NCI-H460 (cell line): Measurements from ENCODE around the gene SFXN5. TPM values are rescaled to one million over a fixed set of nuclear protein-coding genes. Genes with fewer than 3 reads are reported as not detected.

Experiments
- DNase-seq: peaks from one replicate; pipeline ENCODE4 v3.0.0-alpha.2; 2016; ENCODE audit warnings: low read depth; ENCODE audit errors: extremely low read depth
- total RNA-seq: library from RNA; depleted of rRNA; stranded (reverse); fragments of >200 nt; shearing (Covaris generic); gene quantifications from 2 replicates; pipeline ENCODE4 v1.2.3, GENCODE V29; 2014

The SFXN5 gene
- total RNA-seq, 1 experiment from 2014 or later = 13.4 TPM

DNA sequence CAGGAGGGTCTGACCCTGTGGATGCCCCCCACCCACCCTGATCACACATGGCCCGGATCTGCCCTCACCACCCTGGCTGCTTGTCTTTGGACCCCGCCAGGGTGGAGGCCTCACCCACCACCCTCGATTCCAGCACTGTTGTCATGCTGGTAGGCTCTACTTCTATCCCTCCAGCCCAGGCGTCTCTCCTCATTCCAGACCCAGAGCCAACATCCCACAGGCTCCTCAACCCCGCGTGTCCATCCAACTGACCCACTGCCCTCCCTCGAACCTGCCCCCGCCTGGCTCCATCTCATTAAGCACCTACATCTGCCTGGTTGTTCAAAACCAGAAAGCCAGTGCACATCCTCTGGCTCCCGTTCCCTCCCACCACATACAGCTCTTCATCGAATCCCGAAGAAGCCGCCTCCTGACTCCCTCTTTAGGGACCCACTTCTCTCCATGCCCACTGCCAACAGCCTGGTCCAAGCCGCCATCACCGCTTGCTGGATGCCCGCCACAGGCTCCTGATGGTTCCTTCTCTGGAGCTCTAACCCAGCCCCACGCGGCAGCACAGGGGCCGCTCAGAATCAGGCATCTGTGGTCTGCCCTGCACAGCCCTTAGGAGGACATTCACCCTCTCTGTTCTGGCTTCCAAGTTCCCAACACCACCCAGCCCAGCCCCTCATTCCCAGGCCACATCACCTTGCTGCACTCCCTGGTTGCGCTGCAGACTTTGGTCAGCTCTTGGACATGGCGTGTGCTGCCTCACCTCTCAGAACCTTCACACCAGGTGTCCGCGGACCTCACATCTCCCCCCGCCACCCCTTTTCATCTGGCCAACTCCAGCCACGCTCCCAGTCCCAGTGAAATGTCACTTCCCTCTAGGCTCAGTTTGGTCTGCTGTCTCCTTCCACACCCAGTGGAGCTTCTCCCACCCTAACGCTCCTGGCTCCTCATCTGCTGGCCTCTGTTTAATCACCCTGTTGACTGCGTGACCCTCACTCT lies 111.2 kb downstream of the SFXN5 start:
- no peak for DNase-seq

DNA sequence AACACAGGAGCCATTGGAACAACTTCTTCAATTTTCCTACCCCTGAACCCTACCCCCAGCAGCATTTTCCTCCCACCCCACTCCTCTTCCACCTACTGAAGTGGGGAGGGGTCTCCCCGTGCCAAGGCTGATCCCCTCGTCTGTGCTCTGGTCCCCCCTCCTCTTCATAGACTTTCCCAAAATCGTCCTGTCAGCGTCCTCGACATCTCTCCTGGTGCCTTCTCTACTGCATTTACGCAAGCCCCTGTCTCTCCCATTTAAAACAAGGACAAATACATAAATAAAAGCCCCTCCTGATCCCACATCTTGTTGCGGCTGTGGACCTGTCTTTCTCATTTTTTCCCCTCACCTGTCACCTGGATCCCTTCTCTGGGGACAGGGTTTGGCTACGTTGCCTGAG lies 112.0 kb downstream of the SFXN5 start:
- no peak for DNase-seq

DNA sequence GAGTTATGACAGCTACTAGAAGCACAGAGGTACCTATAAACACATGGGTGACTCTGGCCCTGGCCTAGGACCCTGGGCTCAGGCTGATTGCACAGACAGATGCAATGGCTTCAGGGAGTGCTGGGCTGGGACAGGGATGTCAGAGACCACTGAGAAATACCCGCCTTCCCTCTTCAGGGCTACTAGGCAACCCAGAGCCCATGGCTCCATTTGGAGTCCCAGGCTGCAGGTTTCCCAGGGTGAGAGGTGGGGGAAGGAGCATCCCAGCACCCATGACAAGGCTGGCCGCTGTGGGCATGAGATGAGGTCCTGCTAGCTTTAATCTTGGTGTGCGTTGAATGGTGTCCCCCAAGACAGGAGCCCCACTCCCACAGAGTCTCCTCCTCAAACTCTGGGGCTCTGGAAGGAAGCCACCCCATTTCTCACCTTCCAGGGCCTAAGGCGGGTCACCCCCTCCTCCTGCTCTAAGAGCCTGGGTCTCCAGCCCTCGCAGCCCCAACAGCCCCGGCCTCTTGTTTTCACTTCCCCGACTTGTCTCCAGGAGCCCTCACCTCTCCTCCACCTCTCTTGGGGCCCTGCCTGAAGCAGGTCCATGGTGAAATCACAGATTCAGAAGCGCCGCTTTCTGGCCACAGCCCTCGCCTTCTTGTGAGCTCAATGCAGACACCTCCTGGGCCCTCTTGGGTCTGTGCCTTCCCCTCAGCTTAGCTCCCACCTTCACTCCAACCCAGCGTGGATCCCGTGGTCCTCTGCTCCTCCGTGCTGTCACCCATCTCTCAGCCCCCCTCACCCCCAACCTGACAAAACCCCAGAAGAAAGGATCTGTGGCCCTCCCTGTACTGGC lies 112.7 kb downstream of the SFXN5 start:
- no peak for DNase-seq

- no peak for DNase-seq
Observed at GRCh38 chr2:72956936-72957335, 114.6 kb downstream of the SFXN5 start.

DNA sequence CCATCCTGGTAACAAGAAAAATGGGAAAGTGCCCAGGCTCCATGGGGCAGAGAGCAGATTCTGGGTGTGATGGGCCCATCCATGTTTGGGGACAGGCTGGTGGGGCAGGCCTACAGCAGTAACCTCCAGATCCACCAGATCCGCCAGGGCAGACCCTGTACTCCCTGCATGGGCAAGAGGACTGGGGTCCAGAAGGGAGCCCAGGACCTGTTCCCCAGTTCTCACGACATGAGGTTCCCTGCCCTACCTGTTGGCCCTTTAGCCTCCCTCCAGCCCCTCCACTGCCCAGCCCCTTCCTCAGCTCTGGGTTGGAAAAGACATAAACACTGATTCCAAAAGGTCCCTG lies 115.5 kb downstream of the SFXN5 start:
- DNase-seq = no peak

GRCh38 chr2:72955228-72956049 lies 116.1 kb downstream of the SFXN5 start:
- no peak for DNase-seq

DNA sequence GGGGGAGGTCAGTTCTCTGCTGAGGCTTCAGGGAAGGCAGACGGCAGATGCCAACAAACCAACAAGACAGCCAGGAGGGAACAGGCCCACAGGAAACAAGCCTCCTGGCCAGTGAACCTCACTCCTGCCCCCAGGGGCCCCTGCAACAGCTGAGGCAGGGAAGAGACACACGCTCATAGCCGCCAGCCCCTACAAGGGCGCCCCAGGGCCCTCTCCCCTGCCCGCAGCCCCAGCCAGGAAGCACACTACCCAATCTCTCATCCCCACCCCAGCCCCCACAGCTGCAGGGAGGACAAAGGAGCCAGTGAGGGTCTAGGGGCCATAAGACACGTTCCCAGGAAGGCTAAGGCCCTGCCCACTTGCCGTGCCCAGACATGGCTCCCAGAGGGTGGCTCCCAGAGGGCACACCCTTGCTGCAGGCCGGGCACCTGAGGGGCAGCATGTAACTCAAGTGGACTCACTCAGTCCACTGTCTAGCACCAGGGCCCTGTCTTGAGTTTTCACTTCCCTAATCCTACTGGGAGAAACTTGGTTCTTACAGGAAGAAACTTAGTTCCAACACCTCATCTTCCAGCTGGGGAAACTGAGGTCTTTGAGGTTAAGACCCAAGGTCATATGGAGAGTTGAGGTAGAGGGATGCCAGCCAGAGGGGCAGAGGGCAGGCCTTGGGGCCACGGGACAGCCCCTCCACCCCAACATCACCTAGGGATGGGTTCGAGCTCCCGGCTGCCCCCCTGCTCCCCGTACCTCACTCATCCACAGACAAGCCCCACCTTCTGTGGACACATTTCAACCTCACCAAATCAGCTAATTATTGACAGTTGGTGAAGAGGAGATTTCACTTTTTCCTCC lies 116.9 kb downstream of the SFXN5 start:
- DNase-seq = no peak

GRCh38 chr2:72953976-72954375 lies 117.5 kb downstream of the SFXN5 start:
- DNase-seq = no peak

DNA sequence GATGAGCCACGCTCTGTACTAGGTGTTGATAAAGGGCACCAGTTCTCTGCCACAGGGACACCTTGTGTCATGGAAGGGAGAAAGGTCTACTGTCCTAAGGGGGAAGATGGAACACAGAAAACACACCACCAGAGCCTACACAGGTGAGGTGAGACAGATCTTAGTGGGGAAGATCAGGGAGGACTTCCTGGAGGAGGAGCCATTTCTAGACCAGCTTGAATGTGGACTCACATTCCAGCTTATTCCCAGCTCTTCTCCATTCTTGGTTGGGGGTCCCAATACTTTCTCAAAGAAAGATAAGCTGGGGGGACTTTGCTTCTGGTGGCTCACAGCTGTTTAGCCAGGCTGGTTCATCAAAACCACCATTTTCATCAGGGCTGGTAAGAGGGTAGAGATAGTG lies 118.0 kb downstream of the SFXN5 start:
- no peak for DNase-seq

- DNase-seq = no peak
Observed at GRCh38 chr2:72952961-72953360, 118.6 kb downstream of the SFXN5 start.

GRCh38 chr2:72952110-72952823 lies 119.2 kb downstream of the SFXN5 start:
- no peak for DNase-seq

GRCh38 chr2:72951303-72952095 lies 120.0 kb downstream of the SFXN5 start:
- DNase-seq = no peak

- DNase-seq = no peak
Observed at GRCh38 chr2:72950558-72951255, 120.8 kb downstream of the SFXN5 start.

- no peak for DNase-seq
Observed at GRCh38 chr2:72949642-72950041, 121.9 kb downstream of the SFXN5 start.

- no peak for DNase-seq
Observed at GRCh38 chr2:72949045-72949444, 122.5 kb downstream of the SFXN5 start.

DNA sequence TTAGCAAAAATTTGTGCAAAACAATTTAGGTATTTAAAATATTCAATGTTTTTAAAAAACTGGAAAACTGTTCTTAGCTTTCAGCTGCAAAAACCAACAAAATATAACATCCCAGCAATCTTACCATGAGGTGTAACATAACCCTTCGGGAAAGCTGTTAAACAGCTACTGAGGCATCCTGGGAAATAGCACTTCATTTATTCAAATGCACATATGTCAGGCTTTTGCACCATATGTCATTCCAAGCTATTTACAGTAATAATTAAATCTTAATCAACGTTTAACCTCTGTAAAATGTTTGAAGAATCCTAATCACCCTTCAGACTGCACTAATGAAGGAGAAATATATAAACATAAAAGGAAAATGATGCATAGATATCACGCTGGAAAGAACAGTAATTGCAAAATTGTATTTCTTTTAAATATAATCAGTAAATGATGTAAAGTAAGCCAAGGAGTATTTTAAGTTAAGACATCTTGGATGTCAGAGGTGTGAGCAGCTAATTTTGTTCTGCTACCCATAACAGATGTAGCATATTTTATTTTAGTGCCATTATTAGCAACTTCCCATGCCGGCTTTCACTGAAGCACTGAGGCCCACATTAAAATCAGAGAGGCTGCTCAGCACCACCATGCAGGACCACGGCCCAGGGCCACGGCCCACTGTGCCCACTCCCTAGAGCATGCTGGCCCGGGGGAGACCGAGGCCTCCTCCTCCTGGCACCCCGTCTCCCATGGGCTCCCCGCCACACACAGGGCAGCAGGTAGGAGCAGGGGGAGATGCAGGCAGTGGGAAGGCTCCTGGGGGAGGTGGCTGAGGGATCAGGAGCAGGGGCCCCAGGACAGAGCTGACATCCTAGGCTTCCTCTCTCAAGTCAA lies 123.3 kb downstream of the SFXN5 start:
- DNase-seq = no peak

DNA sequence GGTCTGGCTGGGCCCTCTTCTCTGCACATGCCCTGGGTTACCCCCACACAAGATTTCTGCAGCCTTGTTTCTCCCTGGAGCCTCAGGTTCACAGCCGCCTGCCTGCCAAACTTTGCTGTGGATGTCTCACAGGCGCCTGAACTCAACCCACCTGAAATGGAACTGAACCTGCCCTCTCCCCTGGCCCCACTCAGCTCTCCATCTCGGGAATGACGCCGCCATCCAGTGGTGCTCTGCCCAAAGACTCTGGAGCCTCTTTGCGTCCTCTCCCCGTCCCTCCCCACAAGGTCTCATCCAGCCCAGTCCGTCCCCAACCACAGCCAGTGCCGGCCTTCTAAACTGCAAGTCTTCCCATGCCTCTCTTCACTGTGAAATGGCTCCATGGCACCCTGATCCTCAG lies 125.0 kb downstream of the SFXN5 start:
- no peak for DNase-seq
